H1 (cell line): ENCODE data around the gene STKLD1. TPM values are rescaled to one million over a fixed set of nuclear protein-coding genes. Genes with fewer than 3 reads are reported as not detected.

Experiments used
- CTCF ChIA-PET: fragments of 300-600 bp; sonication (Branson Sonifier 250); formaldehyde crosslinking; loops from one replicate; lab custom pipeline; 2021; ENCODE audit not compliant: partially characterized antibody; lab: Charles Lee
- POLR2A ChIA-PET: fragments of 300-600 bp; sonication (Branson Sonifier 250); formaldehyde crosslinking; loops from one replicate; lab custom pipeline; 2021; ENCODE audit warnings: inconsistent platforms; ENCODE audit not compliant: partially characterized antibody; lab: Charles Lee
- DNase-seq, 2 experiments: peaks; one replicate each; pipeline versions ENCODE4 v3.0.0 to v3.0.0-alpha.2; 2010 to 2022; ENCODE audit warnings: low spot score in 2 of 2, low read depth in 1 of 2, mixed read lengths in 1 of 2
- FAIRE-seq: peaks from 2 replicates; lab custom pipeline; 2011; peaks lifted over from hg19 to GRCh38; lab: Jason Lieb, UNC
- H2AFZ ChIP-seq: 2 replicates; pipeline ENCODE4 v1.8.1; 2012; ENCODE audit warnings: low read length, inconsistent platforms
- H2AK5ac ChIP-seq: 2 replicates; pipeline ENCODE4 v1.6.1; 2013; ENCODE audit warnings: low read depth, low read length
- H2BK120ac ChIP-seq: replicated peaks from 2 replicates; pipeline ENCODE3; 2013; ENCODE audit warnings: low read depth, low read length, inconsistent platforms
- H2BK12ac ChIP-seq: 2 replicates; pipeline ENCODE4 v1.6.1; 2013; ENCODE audit warnings: low read depth, low read length
- H2BK15ac ChIP-seq: 2 replicates; pipeline ENCODE4 v1.6.1; 2013; ENCODE audit warnings: low read length
- H2BK20ac ChIP-seq: 2 replicates; pipeline ENCODE4 v1.6.1; 2013; ENCODE audit warnings: low read length
- H2BK5ac ChIP-seq: 2 replicates; pipeline ENCODE4 v1.6.1; 2013; ENCODE audit warnings: low read depth, low read length
- H3K14ac ChIP-seq: 2 replicates; pipeline ENCODE4 v1.6.1; 2013; ENCODE audit warnings: inconsistent platforms; ENCODE audit not compliant: insufficient read length
- H3K18ac ChIP-seq: 2 replicates; pipeline ENCODE4 v1.6.1; 2013; ENCODE audit warnings: low read length; ENCODE audit errors: extremely low read depth
- H3K23ac ChIP-seq: 2 replicates; pipeline ENCODE4 v1.6.1; 2013; ENCODE audit warnings: inconsistent platforms; ENCODE audit not compliant: insufficient read length
- H3K23me2 ChIP-seq: 2 replicates; pipeline ENCODE4 v1.6.1; 2013; ENCODE audit warnings: low read depth, low read length
- H3K27ac ChIP-seq: 2 replicates; pipeline ENCODE4 v1.6.1; 2011; ENCODE audit warnings: low read depth, low read length, inconsistent platforms
- H3K27me3 ChIP-seq, 4 experiments: replicated peaks in 1 of 4; 1 replicate in 1 of 4; 2 replicates in 3 of 4; pipeline versions ENCODE4 v1.6.1 to v1.8.1; 2011 to 2013; ENCODE audit warnings: low read length in 3 of 4, mild to moderate bottlenecking in 3 of 4, inconsistent platforms in 2 of 4, mixed read lengths in 2 of 4, moderate library complexity in 1 of 4; ENCODE audit not compliant: control insufficient read depth in 3 of 4, insufficient read depth in 3 of 4; ENCODE audit errors: extremely low read depth in 1 of 4
- H3K36me3 ChIP-seq, 4 experiments: 2 replicates each; pipeline versions ENCODE4 v1.6.1 to v1.8.1; 2011 to 2013; ENCODE audit warnings: mild to moderate bottlenecking in 4 of 4, low read length in 3 of 4, moderate library complexity in 2 of 4, control low read depth in 1 of 4, inconsistent platforms in 1 of 4; ENCODE audit not compliant: insufficient read depth in 4 of 4, control insufficient read depth in 2 of 4
- H3K4ac ChIP-seq: replicated peaks from 2 replicates; pipeline ENCODE3; 2013; ENCODE audit warnings: low read length, low read depth, mixed read lengths, inconsistent platforms; ENCODE audit not compliant: insufficient read length
- H3K4me1 ChIP-seq, 4 experiments: replicated peaks in 1 of 4; 1 replicate in 1 of 4; 2 replicates in 3 of 4; pipeline versions ENCODE4 v1.6.1 to v1.8.1; 2011 to 2013; ENCODE audit warnings: low read length in 3 of 4, inconsistent platforms in 2 of 4, mixed read lengths in 1 of 4; ENCODE audit not compliant: insufficient read depth in 4 of 4, control insufficient read depth in 3 of 4
- H3K4me2 ChIP-seq, 2 experiments: 2 replicates each; pipeline versions ENCODE4 v1.6.1 to v1.8.1; 2011 to 2013; ENCODE audit warnings: low read depth in 2 of 2, low read length in 2 of 2, control low read depth in 1 of 2, inconsistent platforms in 1 of 2, mild to moderate bottlenecking in 1 of 2; ENCODE audit not compliant: insufficient read depth in 1 of 2
- H3K4me3 ChIP-seq, 4 experiments: fragments of 200-600, 300-600 bp in 1 of 4; sonication (generic), shearing (Covaris generic), sonication (Bioruptor Twin) in 1 of 4; 2 replicates each; pipeline versions ENCODE4 v1.5.1 to v1.8.1; 2011 to 2016; ENCODE audit warnings: low read length in 4 of 4, low read depth in 3 of 4, control low read depth in 2 of 4, inconsistent platforms in 2 of 4, mild to moderate bottlenecking in 2 of 4, mixed read lengths in 1 of 4, moderate library complexity in 1 of 4; ENCODE audit not compliant: insufficient read depth in 2 of 4; ENCODE audit errors: extremely low read depth in 1 of 4
- H3K56ac ChIP-seq: replicated peaks from 2 replicates; pipeline ENCODE3; 2013; ENCODE audit warnings: low read depth, mild to moderate bottlenecking, mixed read lengths, low read length, inconsistent platforms; ENCODE audit not compliant: insufficient read length
- H3K79me1 ChIP-seq: 2 replicates; pipeline ENCODE4 v1.6.1; 2013; ENCODE audit warnings: low read depth, low read length, control low read depth
- H3K79me2 ChIP-seq, 2 experiments: 2 replicates each; pipeline versions ENCODE4 v1.6.1 to v1.8.1; 2012 to 2013; ENCODE audit warnings: low read length in 2 of 2, mild to moderate bottlenecking in 2 of 2, inconsistent platforms in 1 of 2; ENCODE audit not compliant: insufficient read depth in 2 of 2, control insufficient read depth in 1 of 2
- H3K9ac ChIP-seq, 4 experiments: replicated peaks in 1 of 4; 1 replicate in 1 of 4; 2 replicates in 3 of 4; pipeline versions ENCODE4 v1.6.1 to v1.8.1; 2011 to 2013; ENCODE audit warnings: low read depth in 3 of 4, low read length in 3 of 4, control low read depth in 2 of 4, mild to moderate bottlenecking in 2 of 4, moderate library complexity in 2 of 4, inconsistent platforms in 1 of 4; ENCODE audit errors: extremely low read depth in 1 of 4
- H3K9me3 ChIP-seq, 2 experiments: 2 replicates each; pipeline versions ENCODE4 v1.6.1 to v1.8.1; 2012 to 2013; ENCODE audit warnings: mild to moderate bottlenecking in 2 of 2, moderate library complexity in 2 of 2, control low read depth in 1 of 2, inconsistent platforms in 1 of 2, low read depth in 1 of 2, low read length in 1 of 2, mixed read lengths in 1 of 2; ENCODE audit not compliant: insufficient read depth in 2 of 2
- H4K20me1 ChIP-seq, 2 experiments: replicated peaks in 1 of 2; 2 replicates each; pipeline versions ENCODE3 to v1.8.1; 2011 to 2013; ENCODE audit warnings: inconsistent platforms in 2 of 2, low read length in 2 of 2, mild to moderate bottlenecking in 1 of 2; ENCODE audit not compliant: insufficient read depth in 2 of 2, control insufficient read depth in 1 of 2
- H4K5ac ChIP-seq: 2 replicates; pipeline ENCODE4 v1.6.1; 2013; ENCODE audit warnings: low read length, low read depth, mixed read lengths, inconsistent platforms; ENCODE audit not compliant: insufficient read length
- H4K8ac ChIP-seq: 2 replicates; pipeline ENCODE4 v1.8.0; 2013; ENCODE audit warnings: mild to moderate bottlenecking, moderate library complexity, low read length, inconsistent platforms; ENCODE audit not compliant: insufficient read depth; ENCODE audit errors: extremely low read depth
- H4K91ac ChIP-seq: replicated peaks from 2 replicates; pipeline ENCODE3; 2013; ENCODE audit warnings: low read length, mixed read lengths, inconsistent platforms; ENCODE audit not compliant: insufficient read length
- BCL11A ChIP-seq, 2 experiments: IDR thresholded peaks; one replicate each; pipeline ENCODE4 v1.6.1; 2011; ENCODE audit warnings: low read depth in 2 of 2, low read length in 2 of 2, mild to moderate bottlenecking in 2 of 2
- CTBP2 ChIP-seq: IDR thresholded peaks from 2 replicates; pipeline ENCODE4 v1.7.0; 2011; ENCODE audit warnings: borderline replicate concordance, mild to moderate bottlenecking, moderate library complexity, mixed read lengths, low read length; ENCODE audit not compliant: insufficient read depth, insufficient read length
- FOSL1 ChIP-seq: IDR thresholded peaks from 2 replicates; pipeline ENCODE4 v1.6.1; 2011; ENCODE audit warnings: mild to moderate bottlenecking, low read depth, low read length, moderate library complexity; ENCODE audit not compliant: insufficient read depth
- MAFK ChIP-seq: IDR thresholded peaks from 2 replicates; pipeline ENCODE4 v1.6.1; 2012; ENCODE audit warnings: low read depth, mild to moderate bottlenecking, improper control_type of control experiment, low read length
- POLR2AphosphoS5 ChIP-seq: IDR thresholded peaks from 2 replicates; pipeline ENCODE4 v1.6.1; 2011; ENCODE audit warnings: low read depth, low read length
- RNF2 ChIP-seq: fragments of 200-900, 300-1000 bp; sonication (generic); IDR thresholded peaks from 2 replicates; pipeline ENCODE4 v1.7.1; 2016; ENCODE audit warnings: borderline replicate concordance, low read depth, mild to moderate bottlenecking, antibody characterized with exemption, low read length; ENCODE audit not compliant: poor library complexity, severe bottlenecking; ENCODE audit errors: missing control alignments
- WGBS, 2 experiments: shearing (Covaris generic) in 1 of 2; methylation state at CpG; one replicate each; pipeline versions ENCODE4 v1.1.6 to v1.1.7; 2013 to 2015; ENCODE audit warnings: low lambda C conversion rate in 2 of 2, mixed read lengths in 2 of 2, inconsistent platforms in 1 of 2, low coverage in 1 of 2, missing lambda C conversion rate in 1 of 2; ENCODE audit not compliant: insufficient replicate concordance in 2 of 2, insufficient coverage in 1 of 2, insufficient read length in 1 of 2; ENCODE audit errors: extremely low coverage in 1 of 2, missing lambda C conversion rate in 1 of 2; 5-methylcytosine and 5-hydroxymethylcytosine counted together
- polyA plus RNA-seq, 7 experiments: library from polyadenylated mRNA; depleted of rRNA in 3 of 7; stranded (reverse) in 5 of 7; unstranded in 2 of 7; fragments of >200 nt in 5 of 7; fragments of 200-250 nt in 2 of 7; gene quantifications; 1 replicate in 5 of 7; 2 replicates in 1 of 7; 4 replicates in 1 of 7; pipeline versions ENCODE4 v1.2.1 to v1.2.3, GENCODE V29; 2011 to 2013; ENCODE audit warnings: missing spikeins in 2 of 7, mixed read lengths in 2 of 7
- total RNA-seq: library from RNA; stranded (reverse); fragmentation: NEBNext Ultra II Directional; extraction: Animal tissue kit (Norgen Biotek cat#: 25700); gene quantifications from 2 replicates; pipeline ENCODE4 v1.2.1, GENCODE V29; 2021

STKLD1 gene
- total and polyA plus RNA-seq, 2 of the 8 experiments (the other 6 are each of a cell fraction or from before 2014, with no cell fraction given), result 0.26 TPM; not detected in 1

DNA sequence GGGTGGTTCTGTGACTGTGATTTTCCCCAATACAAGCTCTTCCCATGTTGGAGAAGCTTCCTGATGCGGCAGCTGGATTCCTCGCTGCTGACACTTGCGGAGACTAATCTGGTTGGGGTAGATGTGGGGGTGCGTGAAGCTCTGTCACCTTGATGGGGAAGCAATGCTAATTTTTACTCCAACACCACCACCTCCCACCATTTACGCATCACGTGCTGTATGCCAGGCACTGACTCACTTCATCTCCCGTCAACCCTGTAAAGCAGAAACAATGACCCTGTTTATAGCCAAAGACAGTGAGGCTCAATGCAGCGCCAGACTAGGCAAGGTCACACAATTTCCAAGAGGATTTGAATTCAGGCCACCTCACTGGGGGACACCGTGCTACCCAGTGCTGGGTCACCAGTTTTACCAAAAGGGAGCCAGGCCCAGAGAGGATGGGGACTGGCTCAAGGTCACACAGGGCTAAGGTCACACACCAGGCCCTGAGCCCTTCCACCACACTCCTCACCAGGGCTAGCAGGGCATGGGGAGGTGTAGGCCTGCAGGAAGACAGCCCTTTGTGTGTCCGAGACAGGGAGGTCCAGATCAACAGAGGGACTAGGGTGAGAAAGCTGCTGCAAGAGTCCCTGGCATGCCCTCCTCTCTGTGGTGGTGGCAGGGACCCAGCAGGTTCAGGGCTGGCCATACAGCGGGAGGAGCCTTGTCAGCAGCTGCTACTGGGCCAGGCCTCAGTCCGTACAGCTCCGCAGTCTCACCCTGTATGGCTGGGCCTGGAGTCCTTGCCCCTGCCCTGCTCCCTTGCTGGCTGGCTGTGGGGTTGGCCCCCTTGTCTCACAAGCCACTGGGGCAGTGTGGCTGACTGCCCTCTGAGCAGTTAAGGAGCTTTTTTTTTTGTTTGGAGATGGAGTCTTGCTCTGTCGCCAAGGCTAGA, 3.3 kb downstream of the STKLD1 start:
- H3K36me3 ChIP-seq, result no peaks in the 10 kb centered on the region; a peak in 1 of 8 replicates
- 0 out of 2 replicates have a peak overlapping the region, but pooled peaks have one; percentile 70 for H2AK5ac ChIP-seq
- no peak overlapping the region for H3K9ac ChIP-seq
- H3K23ac ChIP-seq, result no peak overlapping the region
- FAIRE-seq (no peak), DNase-seq (no peak)
- no peak overlapping the region for H2BK5ac ChIP-seq
- H3K4me2 ChIP-seq, result no peak overlapping the region
- no peak overlapping the region for H2AFZ ChIP-seq
- H3K27me3 ChIP-seq, result peaks cover 0 to 11% (median 6%) of the 10 kb centered on the region in 4 experiments; a peak in 5 of 7 replicates
- no peak overlapping the region for H3K14ac ChIP-seq
- no peak overlapping the region for H4K91ac ChIP-seq
- no peak overlapping the region for H3K4me3 ChIP-seq
- H4K5ac ChIP-seq, result no peak overlapping the region
- no peaks in the 10 kb centered on the region for H3K79me1 ChIP-seq
- H2BK12ac ChIP-seq, result peak overlapping the region; percentile 75; the same call in 1 of the 2 replicates
- H4K20me1 ChIP-seq, result peaks cover 0 to 17% of the 10 kb centered on the region in 2 experiments
- H3K18ac ChIP-seq, result no peak overlapping the region
- peaks cover 4 to 10% of the 10 kb centered on the region in 2 experiments; a peak in 3 of 4 replicates for H3K79me2 ChIP-seq
- H3K56ac ChIP-seq, result no peak overlapping the region
- H2BK15ac ChIP-seq, result no peak overlapping the region
- peaks cover 0 to 15% of the 10 kb centered on the region in 2 experiments; a peak in 3 of 4 replicates for H3K9me3 ChIP-seq
- no peak overlapping the region for H3K4ac ChIP-seq
- no peak overlapping the region for H2BK120ac ChIP-seq
- H3K23me2 ChIP-seq, result peaks cover 23% of the 10 kb centered on the region; the same call in 1 of the 2 replicates
- no peak overlapping the region for H2BK20ac ChIP-seq
- ChIA-PET POLR2A (interaction anchor here (0.7 to 19.9 kb wide), 6 partner anchors 12 to 26 kb away, joined by 3 to 461 read pairs (median 4); partner anchors contain the start of genes MED22, RPL7A, SURF1 and SURF2), CTCF (interaction anchor here (0.7 to 5.4 kb wide), 10 partner anchors 10 to 108 kb away, joined by 3 to 33 read pairs (median 4); no protein-coding TSS in a partner anchor)
- peaks cover 0 to 5% (median 0%) of the 10 kb centered on the region in 4 experiments; a peak in 1 of 7 replicates for H3K4me1 ChIP-seq
- H4K8ac ChIP-seq, result no peak overlapping the region
- WGBS, 2 experiments, result 90% methylated on average over 14 of the region's 14 CpGs; no CpG with 5 or more reads in 1 of the 2 experiments
- H3K27ac ChIP-seq, result no peak overlapping the region
- no peak for TF ChIP-seq CTBP2
- TF ChIP-seq FOSL1, result no peak
- TF ChIP-seq RNF2, result no peak
- no peak for TF ChIP-seq BCL11A (IDR thresholded peaks at IDR 0.05; ENCODE audit: low read depth in 2 of 2, low read length in 2 of 2)
- no peak for TF ChIP-seq POLR2AphosphoS5
- TF ChIP-seq MAFK, result no peak
